Measurements from ENCODE around the gene PTPRK.

DNA sequence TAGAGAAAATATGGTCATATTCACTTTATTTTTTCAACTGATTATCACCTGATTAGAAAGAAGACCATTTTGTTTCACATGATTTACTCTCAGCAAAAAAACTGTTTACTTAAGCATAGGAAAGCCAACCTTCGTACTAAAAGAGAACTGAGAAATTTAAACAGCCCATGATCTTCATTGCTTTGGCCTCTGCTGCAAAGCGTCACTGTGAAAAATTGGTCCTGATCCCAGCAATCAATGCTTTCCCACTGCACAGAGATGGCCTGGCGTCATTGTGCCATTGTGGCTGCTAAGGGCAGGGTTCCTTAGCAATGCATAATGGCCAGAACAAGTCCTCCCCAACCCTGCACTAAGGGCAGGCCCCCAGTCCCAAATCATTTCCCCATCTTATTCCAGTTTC lies 599.6 kb downstream of the PTPRK start:
- TF ChIP-seq ZFP30 (CRISPR knock-in tag; IDR thresholded peaks at IDR 0.05): no peak
- no peak for TF ChIP-seq RARB (CRISPR knock-in tag; IDR thresholded peaks at IDR 0.05)
- TF ChIP-seq, protein P1, sequence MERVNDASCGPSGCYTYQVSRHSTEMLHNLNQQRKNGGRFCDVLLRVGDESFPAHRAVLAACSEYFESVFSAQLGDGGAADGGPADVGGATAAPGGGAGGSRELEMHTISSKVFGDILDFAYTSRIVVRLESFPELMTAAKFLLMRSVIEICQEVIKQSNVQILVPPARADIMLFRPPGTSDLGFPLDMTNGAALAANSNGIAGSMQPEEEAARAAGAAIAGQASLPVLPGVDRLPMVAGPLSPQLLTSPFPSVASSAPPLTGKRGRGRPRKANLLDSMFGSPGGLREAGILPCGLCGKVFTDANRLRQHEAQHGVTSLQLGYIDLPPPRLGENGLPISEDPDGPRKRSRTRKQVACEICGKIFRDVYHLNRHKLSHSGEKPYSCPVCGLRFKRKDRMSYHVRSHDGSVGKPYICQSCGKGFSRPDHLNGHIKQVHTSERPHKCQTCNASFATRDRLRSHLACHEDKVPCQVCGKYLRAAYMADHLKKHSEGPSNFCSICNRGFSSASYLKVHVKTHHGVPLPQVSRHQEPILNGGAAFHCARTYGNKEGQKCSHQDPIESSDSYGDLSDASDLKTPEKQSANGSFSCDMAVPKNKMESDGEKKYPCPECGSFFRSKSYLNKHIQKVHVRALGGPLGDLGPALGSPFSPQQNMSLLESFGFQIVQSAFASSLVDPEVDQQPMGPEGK (CRISPR knock-in tag; IDR thresholded peaks at IDR 0.05; ENCODE audit: borderline replicate concordance): no peak
- TF ChIP-seq CREB5 (CRISPR knock-in tag; IDR thresholded peaks at IDR 0.05; ENCODE audit: low read depth): no peak
- no peak for TF ChIP-seq TOX (CRISPR knock-in tag; IDR thresholded peaks at IDR 0.05; ENCODE audit: borderline replicate concordance)
- no peak for TF ChIP-seq ZFP3 (CRISPR knock-in tag; IDR thresholded peaks at IDR 0.05)
- no peak for TF ChIP-seq ZC3H10 (CRISPR knock-in tag; IDR thresholded peaks at IDR 0.05)
- TF ChIP-seq ESRRG (CRISPR knock-in tag; IDR thresholded peaks at IDR 0.05): no peak
- no peak for TF ChIP-seq ISL1 (CRISPR knock-in tag; IDR thresholded peaks at IDR 0.05)
- TF ChIP-seq TCF4 (CRISPR knock-in tag; IDR thresholded peaks at IDR 0.05; ENCODE audit: borderline replicate concordance): no peak
- TF ChIP-seq, protein P2, sequence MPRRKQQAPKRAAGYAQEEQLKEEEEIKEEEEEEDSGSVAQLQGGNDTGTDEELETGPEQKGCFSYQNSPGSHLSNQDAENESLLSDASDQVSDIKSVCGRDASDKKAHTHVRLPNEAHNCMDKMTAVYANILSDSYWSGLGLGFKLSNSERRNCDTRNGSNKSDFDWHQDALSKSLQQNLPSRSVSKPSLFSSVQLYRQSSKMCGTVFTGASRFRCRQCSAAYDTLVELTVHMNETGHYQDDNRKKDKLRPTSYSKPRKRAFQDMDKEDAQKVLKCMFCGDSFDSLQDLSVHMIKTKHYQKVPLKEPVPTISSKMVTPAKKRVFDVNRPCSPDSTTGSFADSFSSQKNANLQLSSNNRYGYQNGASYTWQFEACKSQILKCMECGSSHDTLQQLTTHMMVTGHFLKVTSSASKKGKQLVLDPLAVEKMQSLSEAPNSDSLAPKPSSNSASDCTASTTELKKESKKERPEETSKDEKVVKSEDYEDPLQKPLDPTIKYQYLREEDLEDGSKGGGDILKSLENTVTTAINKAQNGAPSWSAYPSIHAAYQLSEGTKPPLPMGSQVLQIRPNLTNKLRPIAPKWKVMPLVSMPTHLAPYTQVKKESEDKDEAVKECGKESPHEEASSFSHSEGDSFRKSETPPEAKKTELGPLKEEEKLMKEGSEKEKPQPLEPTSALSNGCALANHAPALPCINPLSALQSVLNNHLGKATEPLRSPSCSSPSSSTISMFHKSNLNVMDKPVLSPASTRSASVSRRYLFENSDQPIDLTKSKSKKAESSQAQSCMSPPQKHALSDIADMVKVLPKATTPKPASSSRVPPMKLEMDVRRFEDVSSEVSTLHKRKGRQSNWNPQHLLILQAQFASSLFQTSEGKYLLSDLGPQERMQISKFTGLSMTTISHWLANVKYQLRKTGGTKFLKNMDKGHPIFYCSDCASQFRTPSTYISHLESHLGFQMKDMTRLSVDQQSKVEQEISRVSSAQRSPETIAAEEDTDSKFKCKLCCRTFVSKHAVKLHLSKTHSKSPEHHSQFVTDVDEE (CRISPR knock-in tag; IDR thresholded peaks at IDR 0.05): no peak
- TF ChIP-seq CSDC2 (CRISPR knock-in tag; IDR thresholded peaks at IDR 0.05): no peak
- TF ChIP-seq OSR1 (CRISPR knock-in tag; IDR thresholded peaks at IDR 0.05): no peak
- no peak for TF ChIP-seq BACH2 (CRISPR knock-in tag; IDR thresholded peaks at IDR 0.05; ENCODE audit: borderline replicate concordance)

All from SK-N-SH treated with all-trans-retinoic acid at 6 μM for 48 hours (cell line).